GM19193 (cell line): Measurements from ENCODE around the gene TRAPPC12.

Experiments
- POLR2A ChIP-seq: IDR thresholded peaks from 4 replicates; pipeline ENCODE4 v1.6.1; 2011; ENCODE audit not compliant: insufficient read depth, insufficient read length; ENCODE audit errors: extremely low read depth

Gene TRAPPC12

GRCh38 chr2:3475771-3476170 is 96.3 kb downstream of the TRAPPC12 start:
- TF ChIP-seq POLR2A: no peak

GRCh38 chr2:3476321-3476984 is 97.0 kb downstream of the TRAPPC12 start:
- no peak for TF ChIP-seq POLR2A

DNA sequence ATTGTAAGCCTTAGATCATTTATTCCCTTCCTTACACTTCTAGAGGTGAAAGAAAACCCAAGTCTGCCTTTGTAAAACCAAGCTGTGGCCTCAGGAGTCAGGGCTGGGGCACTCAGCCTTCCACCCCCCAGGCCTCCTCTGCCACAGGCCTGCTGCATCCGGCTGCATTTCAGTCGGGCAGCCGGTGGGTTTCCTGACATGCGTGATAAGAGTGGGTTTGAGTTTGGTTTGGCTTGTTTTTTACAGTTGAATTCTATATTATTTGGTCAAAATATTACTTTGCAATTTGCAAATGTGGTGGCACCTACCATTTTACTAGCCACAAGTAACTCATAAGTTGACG is 97.5 kb downstream of the TRAPPC12 start:
- TF ChIP-seq POLR2A: no peak

DNA sequence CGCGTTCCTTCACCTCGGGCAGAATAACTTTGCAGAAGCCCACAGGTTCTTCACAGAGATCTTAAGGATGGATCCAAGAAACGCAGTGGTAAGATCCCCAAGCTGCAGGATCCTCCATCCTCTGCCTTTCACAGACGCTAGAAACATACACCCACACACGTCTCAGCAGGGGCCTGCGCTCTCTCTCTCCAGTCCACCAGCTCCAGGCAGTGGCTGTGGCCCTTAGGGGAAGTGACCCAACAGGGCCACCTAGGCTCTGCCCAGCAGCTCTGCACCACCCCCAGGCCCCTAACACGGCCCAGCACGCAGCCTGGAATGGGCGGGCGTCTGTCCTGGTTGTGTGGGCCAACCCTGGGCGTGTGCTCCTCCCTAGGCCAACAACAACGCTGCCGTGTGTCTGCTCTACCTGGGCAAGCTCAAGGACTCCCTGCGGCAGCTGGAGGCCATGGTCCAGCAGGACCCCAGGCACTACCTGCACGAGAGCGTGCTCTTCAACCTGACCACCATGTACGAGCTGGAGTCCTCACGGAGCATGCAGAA is 99.4 kb downstream of the TRAPPC12 start:
- TF ChIP-seq POLR2A: no peak

- TF ChIP-seq POLR2A: no peak
Observed at GRCh38 chr2:3479430-3480320, 100.2 kb downstream of the TRAPPC12 start.

DNA sequence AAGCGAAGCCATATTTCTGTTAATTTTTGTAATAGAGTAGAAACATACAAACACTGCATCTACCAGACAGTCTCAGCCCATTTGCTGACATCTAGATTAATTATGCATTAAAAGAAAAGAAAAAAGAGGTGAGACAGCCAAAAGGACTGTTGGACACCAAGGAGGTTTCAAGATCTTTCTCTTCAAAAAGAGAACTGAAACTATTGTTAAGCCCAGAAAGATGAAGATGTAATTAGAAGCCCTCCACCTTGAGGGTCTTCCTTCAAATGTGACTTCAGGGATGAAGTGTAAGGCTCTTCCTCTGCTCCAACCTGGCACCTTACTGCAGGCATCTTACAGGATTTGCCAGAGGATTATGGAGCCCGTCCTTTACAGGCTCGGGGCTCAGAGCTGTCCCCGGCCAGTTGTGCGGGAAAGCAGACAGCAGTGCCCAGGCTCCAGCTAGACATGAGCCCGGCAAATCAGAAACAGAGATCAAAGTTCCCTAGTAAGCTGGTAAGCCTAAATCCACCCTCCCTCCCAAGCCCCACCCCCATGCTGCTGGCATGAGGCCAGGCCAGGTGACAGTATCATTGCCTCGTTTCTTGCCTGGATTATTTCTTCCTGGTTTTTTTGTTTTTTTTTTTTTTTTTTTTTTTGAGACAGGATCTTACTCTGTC is 101.0 kb downstream of the TRAPPC12 start:
- no peak for TF ChIP-seq POLR2A

GRCh38 chr2:3481011-3481400 is 101.5 kb downstream of the TRAPPC12 start:
- TF ChIP-seq POLR2A: no peak

GRCh38 chr2:3481736-3482362 is 102.4 kb downstream of the TRAPPC12 start:
- no peak for TF ChIP-seq POLR2A

GRCh38 chr2:3482363-3482821 is 102.9 kb downstream of the TRAPPC12 start:
- TF ChIP-seq POLR2A: no peak

GRCh38 chr2:3483227-3483985 is 103.9 kb downstream of the TRAPPC12 start:
- no peak for TF ChIP-seq POLR2A

DNA sequence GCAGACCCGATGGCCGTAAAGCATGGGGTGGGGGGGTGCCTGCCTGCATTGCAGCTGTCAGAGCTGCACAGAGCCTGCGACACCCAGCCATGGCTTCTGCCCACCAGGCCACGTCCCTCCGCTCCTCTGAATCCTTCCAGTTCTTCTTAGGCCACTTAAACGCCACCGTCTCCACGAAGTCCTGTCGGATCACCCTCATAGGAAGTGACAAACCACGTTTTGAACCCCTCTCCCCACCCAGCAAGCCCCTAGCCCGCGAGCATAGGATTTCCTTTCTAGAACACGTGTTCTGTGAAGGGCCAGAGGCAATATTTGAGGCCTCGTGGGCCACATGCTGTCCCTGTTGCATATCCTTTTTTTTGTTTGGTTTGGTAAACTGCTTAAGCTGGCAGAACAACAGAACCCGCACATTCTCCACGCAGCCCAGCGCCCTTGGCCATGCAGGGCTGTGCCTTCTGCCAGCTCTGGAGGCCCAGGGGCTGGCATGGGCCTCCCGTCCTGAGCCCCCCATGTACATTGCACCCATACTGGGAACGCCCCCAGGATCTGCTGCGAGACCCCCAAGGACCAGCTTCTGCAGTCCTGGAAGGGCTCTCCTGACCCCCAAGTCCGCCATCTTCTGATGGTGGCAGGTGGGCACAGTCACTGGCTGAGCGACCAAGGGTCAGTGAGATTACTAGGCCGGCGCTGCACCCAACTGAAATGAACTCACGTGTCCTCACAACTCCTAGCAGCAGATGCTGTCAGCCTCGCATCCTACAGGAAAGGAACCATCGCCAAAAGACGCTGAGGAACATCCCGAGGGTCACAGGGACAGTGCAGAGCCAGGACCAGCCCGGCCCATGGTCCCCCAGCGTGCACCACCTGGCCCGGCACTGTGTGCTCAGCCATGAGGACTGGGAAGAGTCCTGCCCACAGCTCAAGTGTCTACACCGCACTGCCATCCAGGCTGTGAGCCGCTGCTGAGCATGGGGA is 104.8 kb downstream of the TRAPPC12 start:
- TF ChIP-seq POLR2A: no peak

GRCh38 chr2:3485166-3485565 is 105.7 kb downstream of the TRAPPC12 start:
- no peak for TF ChIP-seq POLR2A
